SU-DHL-6 (cell line): ENCODE measurements around the gene AFF2.

Experiments
- H2AFZ ChIP-seq: fragments of 200-600 bp; sonication (generic); 2 replicates; pipeline ENCODE4 v1.6.1; 2014; ENCODE audit warnings: low read depth, mild to moderate bottlenecking, moderate library complexity, mixed read lengths, antibody characterized with exemption, low read length; ENCODE audit not compliant: severe bottlenecking
- H3F3A ChIP-seq: fragments of 200-600 bp; shearing (Covaris generic); 2 replicates; pipeline ENCODE4 v1.6.0; 2016; ENCODE audit warnings: antibody characterized with exemption, mild to moderate bottlenecking; ENCODE audit not compliant: insufficient read depth
- H3K27ac ChIP-seq: fragments of 200-600 bp; sonication (generic); 2 replicates; pipeline ENCODE4 v1.5.1; 2016; ENCODE audit warnings: low read depth, mild to moderate bottlenecking, low read length, moderate library complexity, mixed read lengths
- H3K27me3 ChIP-seq: fragments of 200-600 bp; sonication (generic), shearing (Covaris generic); 2 replicates; pipeline ENCODE4 v1.6.0; 2014; ENCODE audit warnings: mild to moderate bottlenecking, low read length
- H3K36me3 ChIP-seq: fragments of 200-600 bp; sonication (generic); 2 replicates; pipeline ENCODE4 v1.6.1; 2014; ENCODE audit warnings: mild to moderate bottlenecking, low read length, mixed read lengths
- H3K4me2 ChIP-seq: fragments of 300-600, 200-600 bp; shearing (Covaris generic), sonication (generic); 2 replicates; pipeline ENCODE4 v1.6.0; 2014; ENCODE audit warnings: low read length, low read depth, mild to moderate bottlenecking; ENCODE audit not compliant: poor library complexity, severe bottlenecking
- H3K4me3 ChIP-seq: fragments of 200-600 bp; sonication (generic); 2 replicates; pipeline ENCODE4 v1.5.1; 2014; ENCODE audit warnings: antibody characterized with exemption, low read length, mild to moderate bottlenecking, mixed read lengths; ENCODE audit not compliant: insufficient read depth, poor library complexity, severe bottlenecking
- H3K79me2 ChIP-seq: fragments of 200-600 bp; sonication (generic); 2 replicates; pipeline ENCODE4 v1.6.1; 2014; ENCODE audit warnings: mild to moderate bottlenecking, low read length, moderate library complexity; ENCODE audit not compliant: insufficient read depth
- H3K9ac ChIP-seq: fragments of 200-600 bp; sonication (generic); 2 replicates; pipeline ENCODE4 v1.7.0; 2014; ENCODE audit warnings: mild to moderate bottlenecking, low read length
- H3K9me2 ChIP-seq: fragments of 200-600 bp; sonication (generic); replicated peaks from 2 replicates; pipeline ENCODE4 v1.6.1; 2014; ENCODE audit warnings: low read length; ENCODE audit not compliant: insufficient read depth
- H3K9me3 ChIP-seq: fragments of 200-600 bp; sonication (generic); 2 replicates; pipeline ENCODE4 v1.6.1; 2014; ENCODE audit warnings: low read length, mixed read lengths; ENCODE audit not compliant: insufficient read depth
- H4K20me1 ChIP-seq: fragments of 200-600 bp; sonication (generic); 2 replicates; pipeline ENCODE4 v1.6.1; 2014; ENCODE audit warnings: low read depth, mild to moderate bottlenecking, antibody characterized with exemption, low read length, moderate library complexity, mixed read lengths
- EZH2phosphoT487 ChIP-seq: fragments of 200-600 bp; sonication (generic), shearing (Covaris generic); conservative IDR thresholded peaks from 2 replicates; pipeline ENCODE4 v1.6.1; 2018; ENCODE audit warnings: mild to moderate bottlenecking, antibody characterized with exemption, low read length, moderate library complexity, mixed read lengths
- TF ChIP-seq, protein P1 (sequence below): fragments of 200-600 bp; sonication (generic); IDR thresholded peaks from one replicate; pipeline ENCODE4 v1.5.1; 2017; ENCODE audit warnings: antibody characterized with exemption, mild to moderate bottlenecking, low read length, moderate library complexity; ENCODE audit not compliant: insufficient read depth, poor library complexity, severe bottlenecking

AFF2 gene

DNA sequence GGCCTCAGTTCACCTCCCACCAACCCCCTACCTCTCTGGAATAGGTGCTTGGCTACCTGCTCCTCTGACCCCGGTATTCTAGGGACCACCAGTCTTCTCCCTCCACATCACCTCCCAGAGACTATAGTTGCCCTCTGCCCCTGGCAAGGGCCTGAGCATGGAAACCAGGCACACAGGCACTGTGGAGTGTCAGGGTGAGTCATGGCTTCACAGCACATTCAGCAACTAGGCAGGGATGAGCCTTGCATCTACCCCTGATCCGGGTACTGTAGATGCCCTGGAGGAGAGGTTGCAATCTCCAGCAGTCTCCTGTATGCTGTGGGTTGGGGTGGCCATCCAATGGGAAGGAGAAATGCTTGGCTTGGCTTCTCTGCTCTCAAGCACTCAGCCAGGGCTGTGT is 532.0 kb downstream of the AFF2 start:
- H3K79me2 ChIP-seq, result no peaks in the 10 kb centered on the region

GRCh38 chrX:149036086-149036485 is 535.7 kb downstream of the AFF2 start:
- Histone ChIP-seq H3F3A (no peaks in the 10 kb centered on the region), H3K9me2 (no peaks in the 10 kb centered on the region), H4K20me1 (no peaks in the 10 kb centered on the region), H3K4me3 (no peak overlapping the region), H3K79me2 (no peaks in the 10 kb centered on the region), H2AFZ (no peak overlapping the region), H3K27ac (no peak overlapping the region), H3K4me2 (no peak overlapping the region), H3K9ac (no peak overlapping the region), H3K36me3 (no peaks in the 10 kb centered on the region), H3K27me3 (no peaks in the 10 kb centered on the region), H3K9me3 (no peaks in the 10 kb centered on the region)
- TF ChIP-seq EZH2phosphoT487, result no peak
- TF ChIP-seq, protein P1, sequence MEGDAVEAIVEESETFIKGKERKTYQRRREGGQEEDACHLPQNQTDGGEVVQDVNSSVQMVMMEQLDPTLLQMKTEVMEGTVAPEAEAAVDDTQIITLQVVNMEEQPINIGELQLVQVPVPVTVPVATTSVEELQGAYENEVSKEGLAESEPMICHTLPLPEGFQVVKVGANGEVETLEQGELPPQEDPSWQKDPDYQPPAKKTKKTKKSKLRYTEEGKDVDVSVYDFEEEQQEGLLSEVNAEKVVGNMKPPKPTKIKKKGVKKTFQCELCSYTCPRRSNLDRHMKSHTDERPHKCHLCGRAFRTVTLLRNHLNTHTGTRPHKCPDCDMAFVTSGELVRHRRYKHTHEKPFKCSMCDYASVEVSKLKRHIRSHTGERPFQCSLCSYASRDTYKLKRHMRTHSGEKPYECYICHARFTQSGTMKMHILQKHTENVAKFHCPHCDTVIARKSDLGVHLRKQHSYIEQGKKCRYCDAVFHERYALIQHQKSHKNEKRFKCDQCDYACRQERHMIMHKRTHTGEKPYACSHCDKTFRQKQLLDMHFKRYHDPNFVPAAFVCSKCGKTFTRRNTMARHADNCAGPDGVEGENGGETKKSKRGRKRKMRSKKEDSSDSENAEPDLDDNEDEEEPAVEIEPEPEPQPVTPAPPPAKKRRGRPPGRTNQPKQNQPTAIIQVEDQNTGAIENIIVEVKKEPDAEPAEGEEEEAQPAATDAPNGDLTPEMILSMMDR, result no peak

More for the DNA sequence above, 532.0 kb downstream of the AFF2 start:
- TF ChIP-seq EZH2phosphoT487, result no peak
- TF ChIP-seq, protein P1, result no peak
- H3K9ac ChIP-seq, result no peak overlapping the region
- no peaks in the 10 kb centered on the region for H3F3A ChIP-seq
- H2AFZ ChIP-seq, result no peak overlapping the region
- H3K4me3 ChIP-seq, result no peak overlapping the region
- H3K4me2 ChIP-seq, result no peak overlapping the region
- H3K27me3 ChIP-seq, result no peaks in the 10 kb centered on the region
- H4K20me1 ChIP-seq, result no peaks in the 10 kb centered on the region
- H3K27ac ChIP-seq, result no peak overlapping the region
- no peaks in the 10 kb centered on the region for H3K9me3 ChIP-seq
- no peaks in the 10 kb centered on the region for H3K36me3 ChIP-seq
- H3K9me2 ChIP-seq, result no peaks in the 10 kb centered on the region

DNA sequence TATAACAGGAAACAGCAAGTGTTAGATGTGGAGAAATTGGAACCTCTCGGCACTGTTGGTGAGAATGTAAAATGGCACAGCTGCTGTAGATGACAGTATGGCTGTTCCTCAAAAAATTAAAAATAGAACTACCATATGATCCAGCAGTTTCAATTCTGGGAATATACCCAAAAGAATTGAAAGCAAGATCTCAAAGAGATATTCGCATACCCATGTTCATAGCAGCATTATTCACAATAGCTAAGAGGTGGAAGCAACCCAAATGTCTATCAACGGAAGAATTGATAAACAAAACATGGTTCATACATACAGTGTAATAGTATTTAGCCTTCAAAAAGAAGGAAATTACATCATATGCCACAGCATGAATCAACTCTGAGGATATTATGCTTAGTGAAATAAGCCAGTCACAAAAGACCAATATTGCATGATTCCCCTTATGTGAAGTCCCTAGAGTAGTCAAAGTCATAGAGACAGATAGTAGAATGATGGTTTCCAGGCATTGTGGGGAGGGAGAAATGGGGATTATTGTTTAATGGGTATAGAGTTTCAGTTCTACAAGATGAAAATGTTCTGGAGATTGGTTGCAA is 537.0 kb downstream of the AFF2 start:
- TF ChIP-seq EZH2phosphoT487, result no peak
- TF ChIP-seq, protein P1, result no peak
- Histone ChIP-seq H3K4me3 (no peak overlapping the region), H3K4me2 (no peak overlapping the region), H3K9me2 (no peaks in the 10 kb centered on the region), H4K20me1 (no peaks in the 10 kb centered on the region), H3F3A (no peaks in the 10 kb centered on the region), H3K27ac (no peak overlapping the region), H3K9ac (no peak overlapping the region), H3K79me2 (no peaks in the 10 kb centered on the region), H3K36me3 (no peaks in the 10 kb centered on the region), H2AFZ (no peak overlapping the region), H3K9me3 (no peaks in the 10 kb centered on the region), H3K27me3 (no peaks in the 10 kb centered on the region)
